GM12801 (cell line): ENCODE results near the gene GATA2.

Experiments
- CTCF ChIP-seq: IDR thresholded peaks from one replicate; pipeline ENCODE4 v1.5.1; 2011; ENCODE audit warnings: control low read depth; ENCODE audit not compliant: insufficient read length; ENCODE audit errors: extremely low read depth

Gene GATA2

GRCh38 chr3:128448491-128448890, 44.5 kb downstream of the GATA2 start:
- TF ChIP-seq CTCF, result no peak

- TF ChIP-seq CTCF, result no peak
Observed at GRCh38 chr3:128447561-128448013, 45.4 kb downstream of the GATA2 start.

GRCh38 chr3:128446821-128447220, 46.2 kb downstream of the GATA2 start:
- TF ChIP-seq CTCF, result no peak

GRCh38 chr3:128445357-128445756, 47.6 kb downstream of the GATA2 start:
- no peak for TF ChIP-seq CTCF

- no peak for TF ChIP-seq CTCF
Observed at GRCh38 chr3:128443771-128444170, 49.2 kb downstream of the GATA2 start.

- TF ChIP-seq CTCF, result no peak
Observed at GRCh38 chr3:128442949-128443348, 50.1 kb downstream of the GATA2 start.

- TF ChIP-seq CTCF, result no peak
Observed at GRCh38 chr3:128442070-128442469, 50.9 kb downstream of the GATA2 start.

- no peak for TF ChIP-seq CTCF
Observed at GRCh38 chr3:128439226-128439625, 53.8 kb downstream of the GATA2 start.
